Muscle of leg (tissue), 11 donors: Measurements from ENCODE around the gene ARHGAP22. TPM values are rescaled to one million over a fixed set of nuclear protein-coding genes. Genes with fewer than 3 reads are reported as not detected.

Experiments used
- DNase-seq: peaks from one replicate; pipeline ENCODE4 v3.0.0; 2013
- H3K27ac ChIP-seq: one replicate; pipeline ENCODE4 v1.5.1; 2013; ENCODE audit warnings: mild to moderate bottlenecking, low read length, control low read depth
- H3K27me3 ChIP-seq: one replicate; pipeline ENCODE4 v1.6.1; 2013; ENCODE audit warnings: low read length; ENCODE audit not compliant: control insufficient read depth, insufficient read depth
- H3K36me3 ChIP-seq: one replicate; pipeline ENCODE4 v1.6.1; 2013; ENCODE audit warnings: low read length; ENCODE audit not compliant: control insufficient read depth, insufficient read depth
- H3K4me1 ChIP-seq: one replicate; pipeline ENCODE4 v1.6.1; 2013; ENCODE audit warnings: low read length; ENCODE audit not compliant: control insufficient read depth, insufficient read depth
- H3K4me3 ChIP-seq: one replicate; pipeline ENCODE4 v1.5.1; 2013; ENCODE audit warnings: low read length, control low read depth
- H3K9me3 ChIP-seq: replicated peaks from 2 replicates; pipeline ENCODE4 v1.6.1; 2013; ENCODE audit warnings: low read depth, low read length; ENCODE audit not compliant: control insufficient read depth
- WGBS: methylation state at CpG from one replicate; pipeline ENCODE4 v1.1.5; 2013; ENCODE audit warnings: missing lambda C conversion rate; ENCODE audit not compliant: insufficient coverage; 5-methylcytosine and 5-hydroxymethylcytosine counted together
- polyA plus RNA-seq, 8 donors: library from polyadenylated mRNA; unstranded; fragments of 120-200 nt; gene quantifications; one replicate each; pipeline versions ENCODE4 v1.2.1 to v1.2.3, GENCODE V29; 2013; ENCODE audit warnings: inconsistent platforms in 1 of 8, low replicate concordance in 1 of 8; ENCODE audit not compliant: insufficient read length in 8 of 8, insufficient read depth in 1 of 8
- total RNA-seq: library from RNA; stranded (reverse); fragments of 120-200 nt; gene quantifications from one replicate; pipeline ENCODE4 v1.2.4, GENCODE V29; 2013

ARHGAP22 gene
- total and polyA plus RNA-seq, 9 donors = 0.72 to 3.0 (median 1.2) TPM

GRCh38 chr10:48412933-48413332 is 191.9 kb downstream of the ARHGAP22 start:
- Histone ChIP-seq H3K4me1 (no peaks in the 10 kb centered on the region), H3K36me3 (no peaks in the 10 kb centered on the region), H3K27ac (no peak overlapping the region), H3K4me3 (no peak overlapping the region), H3K9me3 (peaks cover 8% of the 10 kb centered on the region), H3K27me3 (no peaks in the 10 kb centered on the region)
- no peak for DNase-seq
- 100% methylated on average over 1 of the region's 4 CpGs for WGBS

DNA sequence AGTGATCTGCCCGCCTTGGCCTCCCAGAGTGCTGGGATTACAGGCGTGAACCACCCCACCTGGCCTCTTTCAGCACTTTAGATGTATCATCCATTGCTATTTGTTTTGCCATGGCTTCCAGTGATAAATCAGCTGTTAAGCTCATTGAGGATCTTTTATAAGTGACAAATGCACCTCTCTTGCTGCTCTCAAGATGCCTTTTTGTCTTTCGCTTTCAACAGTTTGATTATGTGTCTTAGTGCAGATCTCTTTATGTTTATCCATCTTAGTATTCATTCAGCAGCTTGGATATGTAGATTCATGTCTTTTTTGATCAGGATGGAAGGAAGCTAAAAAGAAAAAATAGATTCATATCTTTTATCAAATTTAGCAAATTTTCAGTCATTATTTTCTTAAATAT is 192.8 kb downstream of the ARHGAP22 start:
- no peaks in the 10 kb centered on the region for H3K4me1 ChIP-seq
- no peak overlapping the region for H3K27ac ChIP-seq
- no peak for DNase-seq
- WGBS = no CpG with 5 or more reads among the region's 3 CpGs
- H3K27me3 ChIP-seq = no peaks in the 10 kb centered on the region
- no peaks in the 10 kb centered on the region for H3K36me3 ChIP-seq
- peaks cover 8% of the 10 kb centered on the region for H3K9me3 ChIP-seq
- H3K4me3 ChIP-seq = no peak overlapping the region

DNA sequence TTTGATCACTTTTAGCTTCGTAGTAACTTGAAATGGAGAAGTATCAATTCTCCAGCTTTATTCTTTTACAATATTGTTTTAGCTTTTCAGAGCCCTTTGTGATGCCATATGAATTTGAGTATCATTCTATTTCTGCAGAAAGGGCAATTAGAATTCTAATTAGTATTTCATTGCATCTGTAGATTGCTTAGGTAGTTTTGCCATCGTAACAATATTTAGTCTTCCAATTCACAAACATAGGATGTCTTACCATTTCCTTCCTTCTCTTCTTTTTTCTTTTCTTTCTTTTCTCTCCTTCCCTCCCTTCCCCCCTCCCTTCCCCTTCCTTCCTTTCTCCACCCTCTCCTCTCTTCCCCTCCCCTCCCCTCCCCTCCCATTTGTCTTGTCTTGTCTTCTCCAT is 193.4 kb downstream of the ARHGAP22 start:
- Histone ChIP-seq H3K27me3 (no peaks in the 10 kb centered on the region), H3K27ac (no peak overlapping the region), H3K4me3 (no peak overlapping the region), H3K9me3 (peaks cover 8% of the 10 kb centered on the region), H3K4me1 (no peaks in the 10 kb centered on the region), H3K36me3 (no peaks in the 10 kb centered on the region)
- 100% methylated on average over 1 of the region's 2 CpGs for WGBS
- no peak for DNase-seq

DNA sequence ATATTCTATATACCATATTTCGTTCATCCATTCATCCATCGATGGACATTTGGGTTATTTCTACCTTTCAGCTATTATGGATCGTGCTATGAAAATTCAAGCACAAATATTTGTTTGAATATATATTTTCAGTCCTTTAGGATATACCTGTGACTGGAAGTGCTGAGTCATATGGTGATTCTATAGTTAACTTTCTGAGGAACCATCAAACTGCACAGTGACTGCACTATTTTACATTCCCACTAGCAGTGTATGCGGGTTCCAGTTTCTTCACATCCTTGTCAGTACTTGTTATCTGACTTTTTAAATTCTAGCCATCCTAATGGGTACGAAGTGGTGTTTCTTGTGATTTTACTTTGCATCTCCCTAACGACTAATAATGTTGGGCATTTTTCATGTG is 194.4 kb downstream of the ARHGAP22 start:
- peaks cover 8% of the 10 kb centered on the region for H3K9me3 ChIP-seq
- H3K27me3 ChIP-seq = no peaks in the 10 kb centered on the region
- WGBS = no CpG with 5 or more reads among the region's 6 CpGs
- H3K4me1 ChIP-seq = no peaks in the 10 kb centered on the region
- H3K36me3 ChIP-seq = peaks cover 4% of the 10 kb centered on the region
- no peak for DNase-seq
- no peak overlapping the region for H3K27ac ChIP-seq
- no peak overlapping the region for H3K4me3 ChIP-seq

GRCh38 chr10:48406658-48407057 is 198.2 kb downstream of the ARHGAP22 start:
- Histone ChIP-seq H3K27me3 (no peaks in the 10 kb centered on the region), H3K27ac (no peak overlapping the region), H3K36me3 (peaks cover 4% of the 10 kb centered on the region), H3K9me3 (no peaks in the 10 kb centered on the region), H3K4me3 (no peak overlapping the region), H3K4me1 (no peaks in the 10 kb centered on the region)
- no peak for DNase-seq
- whole genome bisulfite sequencing = 100% methylated on average over 2 of the region's 4 CpGs

DNA sequence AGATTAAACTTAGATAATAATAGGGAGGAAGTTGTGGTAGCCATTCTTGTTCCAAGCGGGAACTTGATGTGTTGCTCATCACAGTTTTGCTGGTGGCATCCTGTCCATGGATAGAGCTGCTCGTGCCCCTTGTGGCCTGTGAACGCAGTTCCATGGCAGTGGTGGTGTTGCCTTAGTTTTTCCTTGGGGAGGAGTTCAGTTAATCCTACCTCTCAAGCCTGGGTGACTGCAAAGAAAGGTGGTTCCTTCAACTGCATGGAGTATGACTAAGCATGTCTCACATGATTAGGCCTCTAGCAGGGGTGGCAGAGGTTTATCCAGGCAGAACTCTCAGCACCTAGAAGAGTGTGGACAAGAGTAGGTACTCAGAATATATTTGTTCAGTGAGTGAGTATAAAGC is 198.7 kb downstream of the ARHGAP22 start:
- Histone ChIP-seq H3K36me3 (peaks cover 4% of the 10 kb centered on the region), H3K4me1 (no peaks in the 10 kb centered on the region), H3K4me3 (no peak overlapping the region), H3K9me3 (no peaks in the 10 kb centered on the region), H3K27ac (no peak overlapping the region), H3K27me3 (no peaks in the 10 kb centered on the region)
- WGBS = 90% methylated on average over 2 of the region's 3 CpGs
- DNase-seq = no peak

- H3K36me3 ChIP-seq = peaks cover 4% of the 10 kb centered on the region
- no peak overlapping the region for H3K4me3 ChIP-seq
- 87% methylated on average over 3 of the region's 4 CpGs for whole genome bisulfite sequencing
- no peak for DNase-seq
- no peaks in the 10 kb centered on the region for H3K9me3 ChIP-seq
- no peaks in the 10 kb centered on the region for H3K4me1 ChIP-seq
- H3K27me3 ChIP-seq = no peaks in the 10 kb centered on the region
- H3K27ac ChIP-seq = no peak overlapping the region
Measured at GRCh38 chr10:48404646-48405045, 200.2 kb downstream of the ARHGAP22 start.

DNA sequence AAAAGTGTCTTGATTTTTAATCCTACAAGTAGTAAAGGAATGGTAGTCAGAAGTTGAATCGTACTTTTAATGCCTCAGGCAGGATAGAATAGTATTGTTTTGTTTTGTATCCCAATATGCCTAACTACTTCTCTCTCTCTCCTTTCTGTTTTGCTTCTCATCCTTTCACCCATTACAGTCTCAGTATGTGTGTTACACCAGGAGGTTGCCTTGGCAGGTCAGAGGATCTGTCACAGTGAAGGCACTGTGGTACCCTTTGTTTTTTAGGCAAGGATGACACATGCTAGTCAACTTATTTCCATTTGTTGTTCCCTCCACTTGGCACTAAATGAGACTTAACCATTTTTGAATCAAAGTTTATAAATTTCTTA is 204.0 kb downstream of the ARHGAP22 start:
- Histone ChIP-seq H3K4me1 (no peaks in the 10 kb centered on the region), H3K9me3 (no peaks in the 10 kb centered on the region), H3K36me3 (no peaks in the 10 kb centered on the region), H3K4me3 (no peak overlapping the region), H3K27me3 (no peaks in the 10 kb centered on the region), H3K27ac (no peak overlapping the region)
- no peak for DNase-seq
- WGBS = no CpG with 5 or more reads among the region's 1 CpG

DNA sequence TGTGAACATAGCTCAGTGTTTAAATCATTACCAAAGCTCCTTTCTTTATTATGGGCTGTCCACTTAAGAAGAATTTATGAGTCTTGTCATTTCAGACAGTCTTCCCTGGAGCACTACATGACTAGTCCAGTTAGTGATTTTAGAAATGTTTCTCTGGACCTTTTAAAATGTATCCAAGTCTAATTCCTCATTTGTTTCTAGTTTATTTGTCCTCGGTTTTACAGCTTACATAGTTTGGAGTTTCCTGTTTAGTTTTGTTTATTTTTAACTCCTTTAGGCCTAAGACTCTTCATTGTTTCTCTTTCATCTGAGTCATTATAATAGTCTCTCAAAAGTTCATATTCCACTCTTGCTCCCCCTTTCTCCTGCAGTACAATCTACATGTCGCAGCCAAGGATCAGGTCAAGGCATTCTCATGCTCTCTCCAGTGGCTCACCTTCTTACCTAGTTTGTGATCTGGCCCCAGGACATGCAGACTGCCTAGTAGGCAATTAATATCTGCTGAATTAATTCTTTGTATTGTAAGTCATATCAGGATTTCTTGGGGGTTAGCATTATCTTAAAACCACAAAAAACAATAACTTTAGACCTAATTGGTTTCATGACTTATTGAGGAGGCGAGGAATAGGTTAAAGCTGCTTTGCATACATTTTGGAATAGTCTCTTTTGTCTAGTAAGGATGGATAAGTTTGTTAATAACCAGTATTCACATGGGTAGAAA is 204.6 kb downstream of the ARHGAP22 start:
- DNase-seq = no peak
- no CpG with 5 or more reads among the region's 3 CpGs for WGBS
- Histone ChIP-seq H3K27ac (no peak overlapping the region), H3K4me1 (no peaks in the 10 kb centered on the region), H3K4me3 (no peak overlapping the region), H3K9me3 (no peaks in the 10 kb centered on the region), H3K36me3 (no peaks in the 10 kb centered on the region), H3K27me3 (no peaks in the 10 kb centered on the region)

DNA sequence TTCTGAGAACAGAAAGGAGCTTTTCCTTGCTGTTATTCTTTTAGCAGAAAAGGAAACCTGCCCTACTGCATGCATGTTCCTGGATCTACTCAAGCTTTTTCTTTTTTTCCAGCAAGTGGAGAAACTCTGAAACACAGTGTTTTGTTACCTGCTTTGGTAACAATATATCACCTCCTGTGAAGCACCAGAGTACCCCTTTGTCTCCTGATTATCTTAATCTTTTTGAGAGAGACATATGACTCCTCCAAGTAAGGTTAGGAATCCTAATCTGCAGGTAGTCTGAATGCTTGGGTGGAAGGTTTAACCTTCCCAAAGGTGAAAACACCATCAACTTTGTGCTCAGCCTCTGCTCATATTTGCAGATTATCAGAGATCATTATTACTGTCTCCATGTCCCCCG is 205.3 kb downstream of the ARHGAP22 start:
- WGBS = no CpG with 5 or more reads among the region's 1 CpG
- Histone ChIP-seq H3K9me3 (no peaks in the 10 kb centered on the region), H3K36me3 (no peaks in the 10 kb centered on the region), H3K4me1 (no peaks in the 10 kb centered on the region), H3K4me3 (no peak overlapping the region), H3K27me3 (no peaks in the 10 kb centered on the region), H3K27ac (no peak overlapping the region)
- no peak for DNase-seq

GRCh38 chr10:48399056-48399541 is 205.8 kb downstream of the ARHGAP22 start:
- H3K27me3 ChIP-seq = no peaks in the 10 kb centered on the region
- H3K4me3 ChIP-seq = no peak overlapping the region
- no peaks in the 10 kb centered on the region for H3K4me1 ChIP-seq
- DNase-seq = no peak
- WGBS = 59% methylated on average over 4 of the region's 5 CpGs
- no peaks in the 10 kb centered on the region for H3K36me3 ChIP-seq
- no peaks in the 10 kb centered on the region for H3K9me3 ChIP-seq
- H3K27ac ChIP-seq = no peak overlapping the region
